Activated T-cell treated with anti-CD3 and anti-CD28 coated beads, Interleukin-2, amount 50 U/mL, for 4 hours (primary cell): ENCODE data around the gene MLXIP. TPM values are rescaled to one million over a fixed set of nuclear protein-coding genes. Genes with fewer than 3 reads are reported as not detected.

Experiments used
- ATAC-seq, 2 donors: fragments of 200-7000 bp; cut with Tn5 transposase; one replicate each; pipeline ENCODE4 v1.10.0; 2021
- DNase-seq: peaks from one replicate; pipeline ENCODE4 v3.0.0-alpha.2; 2020
- H3K27me3 Mint-ChIP-seq: one replicate; pipeline ENCODE4 v1.8.0; 2021; ENCODE audit warnings: low read depth, mixed read lengths
- H3K36me3 Mint-ChIP-seq: one replicate; pipeline ENCODE4 v1.8.0; 2022; ENCODE audit warnings: mixed read lengths; ENCODE audit not compliant: insufficient read depth
- H3K4me1 Mint-ChIP-seq: one replicate; pipeline ENCODE4 v1.8.0; 2021; ENCODE audit warnings: low read depth, mixed read lengths
- H3K4me3 Mint-ChIP-seq: one replicate; pipeline ENCODE4 v1.8.0; 2021; ENCODE audit warnings: mild to moderate bottlenecking, moderate library complexity, mixed read lengths
- H3K9me3 Mint-ChIP-seq: one replicate; pipeline ENCODE4 v1.8.0; 2021; ENCODE audit warnings: mixed read lengths
- total RNA-seq, 3 donors: library from RNA; stranded (reverse); gene quantifications; one replicate each; pipeline ENCODE4 v1.2.1, GENCODE V29; 2021

Gene MLXIP
- total RNA-seq, 3 donors from 2014 or later: 35.9 to 42.3 (median 37.9) TPM

DNA sequence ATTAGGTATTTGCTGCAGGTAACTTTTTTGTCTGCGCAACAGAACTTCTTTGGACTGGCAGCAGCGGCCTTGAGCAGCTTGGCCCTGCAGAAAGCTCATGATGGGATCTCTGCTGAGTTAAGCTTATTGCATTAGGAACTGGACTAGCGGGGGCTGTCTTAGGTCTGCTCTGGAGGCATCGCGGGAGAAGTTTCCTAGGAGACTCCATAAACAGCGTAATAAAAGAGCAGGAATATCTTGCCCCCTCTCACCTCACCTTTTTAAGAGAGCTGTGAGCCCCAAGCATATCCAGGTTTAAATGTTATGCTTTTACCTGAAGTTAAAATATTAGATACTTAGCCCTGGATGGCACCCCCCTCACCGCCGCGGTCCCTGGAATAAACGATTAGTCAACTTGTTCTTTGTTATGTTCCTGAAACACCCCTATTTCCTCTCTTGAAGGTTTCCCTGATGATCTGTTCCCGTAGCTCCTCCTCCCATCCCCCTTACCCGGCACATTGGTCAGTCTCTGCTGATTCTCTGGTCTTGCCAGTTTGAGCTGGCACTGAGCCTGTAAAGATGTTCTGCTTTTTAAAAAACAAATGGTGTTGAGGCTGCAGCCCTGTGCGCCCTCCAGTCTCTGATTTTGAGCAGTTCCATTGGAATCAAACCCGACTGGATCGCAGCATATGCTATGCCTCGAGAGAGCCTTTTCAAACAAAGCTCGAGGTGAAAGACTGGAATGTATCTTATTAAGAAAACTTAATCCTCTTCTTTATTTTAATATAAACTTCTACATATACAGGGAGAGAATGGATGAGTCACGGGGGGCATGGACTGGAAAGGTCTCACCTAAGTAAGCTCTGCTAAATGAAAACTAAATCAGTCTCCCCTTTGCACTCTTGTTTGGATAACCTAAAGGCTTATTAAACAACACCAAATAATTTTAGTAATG lies 1.9 kb downstream of the MLXIP start:
- peaks cover 60% of the 10 kb centered on the region for H3K4me1 Mint-ChIP-seq
- DNase-seq: no peak
- H3K9me3 Mint-ChIP-seq: no peaks in the 10 kb centered on the region
- no peaks in the 10 kb centered on the region for H3K27me3 Mint-ChIP-seq
- peak overlapping the region; percentile 94 for H3K4me3 Mint-ChIP-seq
- H3K36me3 Mint-ChIP-seq: peaks cover 12% of the 10 kb centered on the region
- ATAC-seq: no peak

DNA sequence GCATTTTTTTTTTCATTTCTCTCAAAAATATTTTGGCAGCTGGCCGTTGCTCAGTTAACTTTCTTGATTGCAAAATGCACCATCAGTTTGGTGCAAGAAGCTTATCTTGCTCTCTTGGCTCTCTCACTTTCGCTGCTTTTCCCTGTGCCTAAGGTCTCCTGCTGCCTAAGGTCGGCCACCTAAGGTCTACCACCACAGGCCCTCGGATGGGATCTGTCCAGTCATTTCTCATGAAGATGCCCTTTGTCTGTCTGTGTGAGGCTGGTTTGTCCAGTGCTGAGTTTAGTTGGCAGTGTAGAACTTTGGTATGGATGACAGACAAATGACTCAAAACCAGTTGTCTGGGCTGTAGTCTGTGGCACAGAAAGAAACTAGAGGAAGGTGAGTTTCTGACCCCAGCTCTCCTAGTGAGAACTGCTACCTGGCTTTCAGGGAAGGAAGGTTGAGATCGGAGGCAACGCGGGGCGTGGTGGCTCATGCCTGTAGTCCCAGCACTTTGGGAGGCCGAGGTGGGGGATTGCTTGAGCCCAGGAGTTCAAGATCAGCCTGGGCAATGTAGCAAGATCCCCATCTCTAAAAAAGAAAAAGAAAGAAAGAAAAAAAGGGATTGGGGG lies 2.6 kb downstream of the MLXIP start:
- Mint-ChIP-seq H3K36me3 (peaks cover 16% of the 10 kb centered on the region), H3K27me3 (no peaks in the 10 kb centered on the region), H3K4me1 (peaks cover 68% of the 10 kb centered on the region), H3K4me3 (peak overlapping the region; percentile 94), H3K9me3 (no peaks in the 10 kb centered on the region)
- DNase-seq (no peak), ATAC-seq (peak; percentile 27 to 36)

DNA sequence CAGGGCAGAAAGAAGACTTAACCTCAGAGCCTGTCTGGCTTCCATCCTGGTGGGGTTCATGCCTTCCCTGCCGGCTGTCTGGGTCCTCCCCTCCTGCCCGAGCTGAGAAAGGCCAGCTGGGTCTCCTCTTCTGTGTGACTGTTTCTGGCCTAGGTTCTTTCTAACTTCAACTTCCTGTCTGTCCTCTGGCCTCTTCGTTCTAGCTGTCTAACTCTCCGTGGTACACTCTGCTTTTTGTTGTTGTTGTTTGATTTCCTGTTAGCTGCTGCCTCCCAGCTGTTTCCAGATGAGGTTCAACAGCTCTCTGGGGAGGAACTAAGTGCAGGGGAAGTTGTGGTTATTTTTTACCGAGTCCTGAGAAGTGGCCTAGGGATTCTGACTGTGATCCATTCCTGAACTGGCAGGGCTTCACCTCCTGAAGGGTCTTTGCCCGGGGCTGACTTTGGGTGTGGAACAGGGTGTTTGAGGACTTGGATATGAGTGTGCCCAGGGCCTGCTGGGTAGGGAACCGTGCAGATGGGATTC lies 3.2 kb downstream of the MLXIP start:
- H3K4me1 Mint-ChIP-seq: peaks cover 71% of the 10 kb centered on the region
- no peaks in the 10 kb centered on the region for H3K27me3 Mint-ChIP-seq
- DNase-seq: no peak

DNA sequence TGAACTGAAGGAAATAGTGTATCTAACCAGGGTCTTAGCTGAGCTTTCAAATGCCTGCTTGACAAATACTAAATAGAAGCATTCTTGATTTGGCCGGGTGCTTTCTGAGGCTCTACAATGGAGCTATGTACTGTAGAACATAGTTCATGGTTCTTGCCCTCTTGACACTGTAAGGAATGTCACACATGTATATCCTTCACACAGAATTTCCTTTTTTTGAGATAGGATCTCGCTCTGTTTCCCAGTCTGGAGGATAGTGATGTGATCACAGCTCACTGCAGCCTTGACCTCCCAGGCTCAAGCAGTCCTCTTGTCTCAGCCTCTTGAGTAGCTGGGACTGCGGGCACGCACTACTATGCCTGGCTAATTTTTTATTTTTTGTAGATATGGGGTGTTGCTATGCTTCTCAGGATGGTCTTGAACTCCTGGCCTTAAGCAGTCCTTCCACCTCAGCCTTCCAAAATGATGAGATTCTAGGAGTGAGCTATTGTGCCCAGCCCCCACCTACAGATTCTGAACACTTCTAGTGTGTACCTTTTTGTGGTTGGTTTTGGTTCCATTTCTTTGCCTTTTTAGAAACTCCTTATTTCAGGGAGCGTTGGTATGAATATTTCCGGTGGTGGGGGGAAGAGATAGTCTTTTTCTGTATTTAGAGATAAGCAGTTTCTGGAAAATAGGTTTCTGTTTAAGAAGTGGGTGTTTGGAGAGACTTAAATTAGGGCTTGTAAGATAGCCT lies 4.2 kb downstream of the MLXIP start:
- Mint-ChIP-seq H3K27me3 (no peaks in the 10 kb centered on the region), H3K36me3 (peaks cover 22% of the 10 kb centered on the region), H3K4me3 (peak overlapping the region; percentile 94), H3K9me3 (no peaks in the 10 kb centered on the region), H3K4me1 (peaks cover 80% of the 10 kb centered on the region)
- peak; percentile 7 to 17 for ATAC-seq
- DNase-seq: no peak

More for the DNA sequence above, 3.2 kb downstream of the MLXIP start:
- peaks cover 16% of the 10 kb centered on the region for H3K36me3 Mint-ChIP-seq
- H3K4me3 Mint-ChIP-seq: peak overlapping the region; percentile 94
- ATAC-seq: no peak
- no peaks in the 10 kb centered on the region for H3K9me3 Mint-ChIP-seq

DNA sequence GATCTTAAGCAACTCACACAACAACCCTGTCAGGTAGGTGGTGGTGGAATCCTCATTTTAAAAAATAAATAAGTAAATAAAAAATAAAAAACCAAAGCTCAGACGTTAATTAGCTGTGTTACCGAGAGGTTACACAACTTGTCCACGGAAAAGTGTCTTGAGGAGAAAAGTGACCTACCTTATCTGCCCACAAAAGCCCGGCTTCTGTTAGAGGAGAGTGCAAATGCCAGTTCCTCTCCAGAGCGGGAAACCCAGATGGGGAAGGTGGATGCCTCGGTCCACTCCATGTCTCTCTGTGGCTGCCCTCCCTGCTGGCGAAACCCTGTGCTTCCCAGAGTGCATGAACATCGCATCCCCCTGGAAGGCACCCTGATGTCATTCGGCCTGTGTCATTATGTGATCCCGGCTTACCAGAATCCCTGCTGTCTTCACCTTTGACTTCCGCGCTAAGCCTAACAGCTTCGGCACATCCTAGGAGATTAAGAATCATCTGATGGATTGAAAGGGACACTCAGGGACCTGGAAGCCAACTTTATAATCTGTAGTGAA lies 6.4 kb downstream of the MLXIP start:
- Mint-ChIP-seq H3K9me3 (no peaks in the 10 kb centered on the region), H3K4me1 (peaks cover 80% of the 10 kb centered on the region), H3K36me3 (peaks cover 22% of the 10 kb centered on the region), H3K27me3 (no peaks in the 10 kb centered on the region), H3K4me3 (no peak overlapping the region)
- ATAC-seq (no peak), DNase-seq (no peak)

DNA sequence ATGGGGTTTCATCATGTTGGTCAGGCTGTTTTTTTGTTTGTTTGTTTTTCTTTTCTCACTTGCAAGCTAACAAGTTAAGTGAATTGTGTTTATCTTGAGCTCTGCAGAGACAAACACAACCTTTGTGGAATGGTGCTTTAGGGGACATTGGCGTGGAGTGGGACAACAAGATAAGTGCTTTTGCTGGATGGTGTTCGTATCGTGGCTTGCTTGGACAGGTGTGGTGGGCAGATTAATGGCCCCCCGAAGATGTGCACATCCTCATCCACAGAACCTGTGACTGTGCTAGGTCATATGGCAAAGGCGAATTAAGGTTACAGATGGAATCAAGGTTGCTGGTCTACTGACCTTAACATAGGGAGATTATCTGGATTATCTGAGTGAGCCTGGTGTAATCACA lies 7.0 kb downstream of the MLXIP start:
- Mint-ChIP-seq H3K4me3 (no peak overlapping the region), H3K27me3 (no peaks in the 10 kb centered on the region), H3K4me1 (peaks cover 74% of the 10 kb centered on the region), H3K9me3 (no peaks in the 10 kb centered on the region), H3K36me3 (peaks cover 21% of the 10 kb centered on the region)
- no peak for DNase-seq
- ATAC-seq: no peak

DNA sequence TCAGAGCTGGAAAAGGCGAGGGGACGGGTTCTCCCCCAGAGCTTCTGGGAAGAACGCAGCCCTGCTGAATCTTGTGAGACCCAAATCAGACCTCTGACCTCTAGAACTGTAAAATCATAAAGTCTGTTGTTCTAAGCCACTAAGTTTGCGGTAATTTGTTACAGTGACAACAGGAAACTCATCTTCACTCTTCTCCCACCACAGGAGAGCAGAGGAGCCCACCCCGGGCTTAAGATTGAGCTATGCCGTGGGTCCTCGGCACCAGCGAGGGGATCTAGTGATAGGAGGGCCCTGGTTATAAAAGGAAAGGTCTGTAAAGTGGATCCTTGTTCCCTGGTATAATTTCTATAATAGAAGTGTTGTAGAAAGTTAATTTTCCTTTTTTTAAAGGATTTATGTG lies 7.6 kb downstream of the MLXIP start:
- H3K4me1 Mint-ChIP-seq: peaks cover 69% of the 10 kb centered on the region

DNA sequence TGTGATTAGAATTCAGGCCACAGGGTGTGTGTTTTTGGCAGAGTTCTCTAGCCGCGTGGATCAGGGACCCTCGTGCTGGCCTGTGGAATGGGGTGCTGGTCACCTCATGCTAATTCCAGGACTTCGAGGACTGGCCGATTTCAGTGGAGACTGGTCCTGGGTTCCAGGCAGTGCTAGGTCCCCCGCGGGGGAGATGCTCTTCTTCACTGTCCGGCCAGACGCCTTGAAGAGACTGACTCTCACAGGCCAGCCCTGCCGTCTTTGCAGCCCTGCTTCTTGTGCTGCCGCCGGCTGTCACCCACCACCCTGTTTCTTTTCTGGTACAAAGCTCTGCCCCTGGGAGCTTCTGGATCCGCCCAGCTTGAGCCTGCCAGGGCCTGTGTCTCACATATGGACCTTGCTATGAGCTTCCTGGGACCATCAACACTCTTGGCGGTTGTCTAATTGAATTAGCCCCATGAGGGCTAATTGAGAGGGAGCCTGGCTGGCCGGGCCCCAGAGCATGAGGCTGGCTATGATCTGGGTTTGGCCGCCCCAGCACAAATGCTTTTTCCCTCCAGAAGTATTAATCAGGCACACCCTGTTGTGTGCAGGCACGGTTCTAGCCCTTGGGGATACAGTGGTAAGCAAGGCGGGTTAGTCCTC lies 8.2 kb downstream of the MLXIP start:
- Mint-ChIP-seq H3K4me1 (peaks cover 63% of the 10 kb centered on the region), H3K27me3 (no peaks in the 10 kb centered on the region), H3K9me3 (no peaks in the 10 kb centered on the region), H3K4me3 (no peak overlapping the region), H3K36me3 (peaks cover 22% of the 10 kb centered on the region)
- ATAC-seq (no peak), DNase-seq (no peak)

More for the DNA sequence above, 7.6 kb downstream of the MLXIP start:
- DNase-seq (no peak), ATAC-seq (no peak)
- H3K36me3 Mint-ChIP-seq: peaks cover 22% of the 10 kb centered on the region
- H3K9me3 Mint-ChIP-seq: no peaks in the 10 kb centered on the region
- H3K4me3 Mint-ChIP-seq: no peak overlapping the region
- H3K27me3 Mint-ChIP-seq: no peaks in the 10 kb centered on the region

DNA sequence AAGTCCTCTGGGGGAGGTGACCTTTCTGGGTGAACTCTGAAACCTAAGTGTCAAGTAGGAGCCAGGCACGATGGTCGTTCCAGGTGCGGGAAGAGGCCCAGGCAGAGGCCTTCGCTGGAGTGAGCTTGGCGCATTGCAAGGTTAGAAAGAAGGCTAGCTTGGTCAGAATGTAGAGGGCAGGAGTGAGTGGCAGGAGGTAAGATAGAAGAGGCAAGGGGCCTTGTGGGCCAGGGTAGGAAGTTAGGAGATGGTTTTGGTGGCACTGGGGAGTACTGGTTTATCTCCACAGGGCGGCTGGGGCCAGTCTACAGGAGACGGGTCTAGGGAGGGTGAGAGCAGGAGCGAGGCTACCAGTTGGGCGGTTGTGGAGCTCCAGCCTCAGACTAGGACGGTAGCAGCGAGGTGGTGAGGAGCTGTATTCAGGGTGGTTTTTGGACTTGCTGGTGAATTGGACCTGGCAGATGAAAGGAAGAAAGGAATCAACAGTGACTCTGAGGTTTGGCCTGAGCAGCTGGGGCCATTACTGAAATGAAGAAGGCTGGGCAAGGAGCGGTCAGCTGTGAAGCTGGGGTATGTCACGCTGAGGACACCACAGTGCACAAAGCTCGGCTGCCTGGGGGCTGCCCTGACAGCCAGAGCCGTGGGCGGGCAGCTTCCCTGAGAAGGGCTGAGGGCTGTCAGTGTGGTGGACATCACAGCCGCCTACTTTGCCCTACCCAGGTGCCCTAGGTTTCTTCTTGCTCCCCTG lies 9.0 kb downstream of the MLXIP start:
- DNase-seq (no peak), ATAC-seq (no peak)
- Mint-ChIP-seq H3K36me3 (peaks cover 22% of the 10 kb centered on the region), H3K4me3 (no peak overlapping the region), H3K9me3 (no peaks in the 10 kb centered on the region), H3K27me3 (no peaks in the 10 kb centered on the region), H3K4me1 (peaks cover 55% of the 10 kb centered on the region)

DNA sequence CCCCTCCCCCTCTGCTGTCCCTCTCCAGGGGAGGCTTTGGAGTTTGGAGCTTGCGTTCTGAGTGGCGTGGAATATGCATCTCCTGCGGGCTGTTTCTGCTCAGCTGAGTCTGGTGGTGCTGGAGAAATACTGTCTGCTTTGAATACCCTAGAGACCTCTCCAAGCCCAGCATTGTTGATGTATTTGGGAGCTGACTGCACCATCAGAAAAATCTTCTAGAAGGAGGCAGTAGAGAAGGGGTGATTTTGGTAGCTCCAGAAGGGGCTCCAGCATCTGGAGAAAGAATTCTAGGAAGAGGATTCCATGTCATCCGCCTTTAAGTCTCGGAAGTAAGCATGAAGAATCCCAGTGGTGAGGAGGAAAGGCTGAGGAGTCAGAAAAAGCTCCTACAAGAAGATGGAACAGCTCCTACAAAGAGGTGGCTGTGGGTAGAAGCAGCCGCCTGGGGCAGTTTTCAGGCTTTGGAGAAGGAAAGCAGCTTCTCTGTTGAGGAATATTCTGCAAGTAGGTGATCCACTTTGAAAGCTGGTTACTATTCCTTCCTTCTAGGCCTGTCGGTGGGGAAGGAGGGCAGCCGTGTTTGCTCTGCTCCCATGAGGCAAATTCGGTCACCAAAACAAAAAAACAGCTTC lies 9.7 kb downstream of the MLXIP start:
- no peak for DNase-seq
- H3K4me1 Mint-ChIP-seq: peaks cover 48% of the 10 kb centered on the region
- peaks cover 22% of the 10 kb centered on the region for H3K36me3 Mint-ChIP-seq
- no peaks in the 10 kb centered on the region for H3K27me3 Mint-ChIP-seq
- H3K4me3 Mint-ChIP-seq: no peak overlapping the region
- no peak for ATAC-seq
- no peaks in the 10 kb centered on the region for H3K9me3 Mint-ChIP-seq

DNA sequence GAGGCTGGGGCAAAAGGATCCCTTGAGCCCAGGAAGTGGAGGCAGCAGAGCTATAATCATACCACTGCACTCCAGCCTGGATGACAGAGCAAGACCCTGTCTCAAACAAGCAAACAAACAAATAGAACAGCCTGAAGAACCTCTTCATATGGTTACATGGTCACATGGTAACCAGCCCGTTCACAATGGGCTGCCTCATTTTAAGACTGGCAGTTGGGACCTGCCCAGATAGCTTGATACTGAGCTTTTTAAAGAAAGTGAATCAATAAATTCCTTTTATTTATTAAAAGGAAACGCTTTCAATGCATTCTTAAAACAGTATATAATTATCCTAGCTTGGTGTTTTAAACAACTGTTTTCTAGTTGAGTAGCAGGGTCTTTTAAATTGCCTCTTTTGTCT lies 10.5 kb downstream of the MLXIP start:
- Mint-ChIP-seq H3K9me3 (no peaks in the 10 kb centered on the region), H3K4me1 (peaks cover 40% of the 10 kb centered on the region), H3K36me3 (peaks cover 17% of the 10 kb centered on the region), H3K4me3 (no peak overlapping the region), H3K27me3 (no peaks in the 10 kb centered on the region)
- DNase-seq (no peak), ATAC-seq (no peak)

DNA sequence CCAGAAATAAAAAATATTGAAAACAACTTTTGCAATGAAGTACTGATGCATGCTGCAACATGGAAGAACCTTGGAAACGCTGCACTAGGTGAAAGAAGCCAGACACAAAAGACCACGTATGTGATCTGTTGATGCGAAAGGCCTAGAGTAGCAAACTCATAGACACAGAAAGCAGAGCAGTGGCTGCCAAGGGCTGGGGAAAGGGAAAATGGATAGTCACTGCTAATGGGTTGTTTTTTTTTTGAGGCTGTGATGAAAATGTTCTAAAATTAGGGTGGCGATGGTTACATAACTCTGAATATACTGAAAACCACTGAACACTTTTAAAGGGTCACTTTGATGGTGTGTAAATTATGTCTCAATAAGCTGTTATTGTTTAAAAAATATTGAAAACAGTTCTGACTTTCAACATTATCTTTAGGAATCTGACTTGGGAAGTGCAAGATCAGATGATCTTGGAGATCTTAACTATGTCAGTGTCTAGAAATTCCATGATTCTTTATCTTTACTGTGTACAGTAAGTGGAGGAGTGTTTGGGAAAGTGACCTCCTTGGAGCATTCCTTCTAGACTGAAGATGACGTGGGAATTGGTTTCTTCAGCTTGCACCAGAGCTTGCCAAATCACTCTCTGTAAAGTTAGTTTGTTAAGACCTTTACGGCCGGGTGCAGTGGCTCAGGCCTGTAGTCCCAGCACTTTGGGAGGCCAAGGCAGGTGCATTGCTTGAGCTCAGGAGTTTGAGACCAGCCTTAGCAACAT lies 12.4 kb downstream of the MLXIP start:
- peaks cover 29% of the 10 kb centered on the region for H3K4me1 Mint-ChIP-seq

More for the DNA sequence above, 12.4 kb downstream of the MLXIP start:
- Mint-ChIP-seq H3K4me3 (no peak overlapping the region), H3K9me3 (no peaks in the 10 kb centered on the region), H3K36me3 (peaks cover 8% of the 10 kb centered on the region), H3K27me3 (no peaks in the 10 kb centered on the region)
- no peak for ATAC-seq
- DNase-seq: no peak
